Activated T-helper 1 cell treated with anti-CD3 and anti-CD28 coated beads, Interleukin-2, amount 50 U/mL, for 16 hours (primary cell): Measurements from ENCODE around the gene SLC39A7.

Experiments
- DNase-seq, 2 donors: peaks; one replicate each; pipeline ENCODE4 v3.0.0-alpha.2; 2020; ENCODE audit warnings: low read depth in 1 of 2, low spot score in 1 of 2

The SLC39A7 gene, protein sequence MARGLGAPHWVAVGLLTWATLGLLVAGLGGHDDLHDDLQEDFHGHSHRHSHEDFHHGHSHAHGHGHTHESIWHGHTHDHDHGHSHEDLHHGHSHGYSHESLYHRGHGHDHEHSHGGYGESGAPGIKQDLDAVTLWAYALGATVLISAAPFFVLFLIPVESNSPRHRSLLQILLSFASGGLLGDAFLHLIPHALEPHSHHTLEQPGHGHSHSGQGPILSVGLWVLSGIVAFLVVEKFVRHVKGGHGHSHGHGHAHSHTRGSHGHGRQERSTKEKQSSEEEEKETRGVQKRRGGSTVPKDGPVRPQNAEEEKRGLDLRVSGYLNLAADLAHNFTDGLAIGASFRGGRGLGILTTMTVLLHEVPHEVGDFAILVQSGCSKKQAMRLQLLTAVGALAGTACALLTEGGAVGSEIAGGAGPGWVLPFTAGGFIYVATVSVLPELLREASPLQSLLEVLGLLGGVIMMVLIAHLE

DNA sequence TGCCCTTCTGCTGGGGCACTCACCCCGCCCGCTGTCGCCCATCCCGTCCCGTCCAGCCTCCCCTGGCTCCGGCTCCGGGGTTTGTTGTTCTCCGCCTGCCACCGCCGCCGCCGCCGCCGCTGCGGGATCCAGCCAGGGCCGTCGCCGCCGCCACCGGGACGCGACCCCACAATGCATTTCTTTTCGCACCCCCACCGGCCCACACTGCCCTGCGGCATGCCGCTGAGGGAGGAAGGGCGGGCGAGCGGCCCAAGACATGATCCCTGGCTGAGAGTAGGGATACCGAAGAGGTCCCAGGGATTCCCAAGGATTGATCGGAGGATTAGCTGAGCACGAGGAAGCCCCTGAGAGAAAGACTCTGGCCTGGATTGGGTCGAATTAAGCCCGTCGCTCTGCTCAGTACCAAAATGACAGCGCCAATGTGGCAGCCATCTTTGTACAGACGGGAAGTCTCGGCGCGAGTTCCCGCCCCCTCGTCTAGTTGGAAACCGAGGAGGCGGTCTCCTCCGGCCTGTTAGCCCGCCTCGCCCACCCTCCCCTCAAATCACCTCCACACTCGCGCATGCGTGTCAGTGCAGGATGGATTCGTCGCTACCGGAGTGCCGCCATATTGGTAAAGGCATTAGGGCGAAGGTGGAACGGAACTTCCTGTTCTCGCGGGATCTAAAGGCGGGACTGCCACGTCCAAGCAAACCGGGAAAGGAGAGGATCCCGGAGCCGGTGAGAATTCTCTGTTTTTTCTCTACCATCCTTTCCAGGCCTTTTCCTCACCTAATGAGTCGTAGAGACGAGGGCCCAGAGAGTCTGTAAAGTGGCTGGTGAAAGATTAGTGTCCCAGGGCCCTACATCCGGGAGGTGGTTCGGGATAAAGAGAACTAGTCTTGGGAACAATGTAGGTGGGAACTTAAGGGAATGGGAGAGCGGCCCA, at the start of gene SLC39A7, which contains the start of gene RXRB:
SLC39A7 (plus strand) TSS at position 649 of the 928 bp plus-strand sequence. CDS start 379 bp downstream, outside the sequence.
RXRB (minus strand) TSS at position 447 of the 928 bp plus-strand sequence; CDS start at position 258, 189 bp downstream.
- DNase-seq, result peak; percentile 98

DNA sequence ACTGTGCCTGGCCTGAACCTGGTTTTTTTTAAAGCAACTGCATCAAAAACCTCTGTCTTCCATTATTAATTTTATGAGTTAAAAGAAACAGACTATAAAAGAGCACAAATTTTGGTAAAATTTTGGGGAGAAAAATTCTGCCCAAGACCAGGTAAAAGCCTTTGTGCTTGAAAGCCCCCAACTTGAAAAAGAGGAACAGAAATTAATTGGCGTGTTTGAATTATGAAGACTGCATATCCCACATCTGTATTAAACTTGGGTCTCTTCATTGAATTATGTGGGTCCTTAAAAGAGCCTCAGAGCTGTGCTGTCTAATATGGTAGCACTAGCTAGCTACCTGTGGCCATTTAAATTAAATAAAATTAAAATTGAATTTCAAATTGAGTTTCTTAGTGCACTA, 49.6 kb upstream of the SLC39A7 start:
- DNase-seq, result no peak

DNA sequence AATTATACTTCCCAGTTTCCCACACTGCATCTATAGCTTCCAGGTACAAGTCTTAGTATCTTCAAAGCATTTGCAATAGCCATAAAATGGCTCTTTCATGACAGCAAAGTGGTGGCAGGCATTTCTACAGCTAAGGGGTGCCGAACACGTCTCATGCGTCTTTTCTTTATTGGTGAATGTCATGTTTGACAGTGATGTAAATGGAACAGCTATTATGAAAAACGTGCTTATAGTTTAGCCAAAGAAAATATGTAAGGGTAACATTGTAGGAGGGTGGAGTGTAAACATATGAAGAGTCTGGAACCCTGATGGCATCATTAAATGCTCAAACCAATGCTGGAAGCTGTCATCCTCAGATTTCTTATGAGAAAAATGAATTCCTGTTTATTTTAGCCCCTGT, 46.3 kb upstream of the SLC39A7 start:
- no peak for DNase-seq

DNA sequence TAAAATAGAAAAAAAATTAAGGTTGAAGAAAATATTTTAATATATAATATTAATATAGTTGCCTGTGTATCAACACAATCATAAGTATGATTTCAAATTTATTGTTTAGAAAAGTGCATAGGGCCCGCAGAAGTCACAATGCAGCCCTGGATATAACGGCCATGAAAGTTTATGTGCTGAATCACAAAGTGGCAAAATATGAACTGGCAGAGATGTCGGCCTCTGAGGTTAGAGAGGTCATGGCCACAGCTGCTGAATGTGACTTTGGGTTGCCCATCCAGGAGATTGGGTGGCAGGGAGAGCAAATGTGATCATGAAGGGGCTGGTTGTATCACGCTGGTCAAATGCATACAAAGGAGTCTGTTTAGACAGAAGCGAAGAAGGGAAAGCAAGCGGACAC, 44.1 kb upstream of the SLC39A7 start:
- DNase-seq, result no peak

DNA sequence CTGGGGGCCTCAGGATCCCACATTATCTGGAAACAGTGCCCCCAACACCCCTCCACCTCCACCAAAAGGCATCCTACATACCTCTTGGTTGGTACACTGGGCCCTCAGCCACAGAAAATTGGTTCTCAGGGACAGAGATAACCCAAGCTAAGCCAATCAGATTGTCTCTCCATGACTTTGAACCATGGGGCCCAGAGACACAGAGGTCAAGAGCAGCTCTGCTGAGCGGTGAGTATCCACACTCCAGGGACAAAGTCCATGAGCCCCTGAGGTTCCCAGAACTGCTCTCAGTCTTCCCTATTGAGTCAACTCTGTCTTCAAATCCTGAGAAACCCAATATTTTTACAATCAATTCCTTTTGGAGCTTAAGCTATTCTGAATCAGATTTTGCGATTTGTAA, 43.7 kb upstream of the SLC39A7 start:
- no peak for DNase-seq

DNA sequence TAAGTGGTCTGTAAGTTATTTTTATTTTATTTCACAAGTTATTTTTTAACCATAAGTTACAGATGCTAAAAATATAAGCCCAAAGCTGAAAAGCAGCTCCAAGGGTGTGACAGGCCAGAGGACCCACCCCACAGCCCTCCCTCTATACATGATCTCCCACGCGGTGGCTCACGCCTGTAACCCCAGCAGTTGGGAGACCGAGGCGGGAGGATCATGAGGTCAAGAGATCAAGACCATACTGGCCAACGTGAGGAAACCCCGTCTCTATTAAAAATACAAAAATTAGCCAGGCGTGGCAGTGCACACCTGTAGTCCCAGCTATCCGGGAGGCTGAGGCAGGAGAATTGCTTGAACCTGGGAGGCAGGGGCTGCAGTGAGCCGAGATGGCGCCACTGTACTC, 40.6 kb upstream of the SLC39A7 start:
- no peak for DNase-seq

DNA sequence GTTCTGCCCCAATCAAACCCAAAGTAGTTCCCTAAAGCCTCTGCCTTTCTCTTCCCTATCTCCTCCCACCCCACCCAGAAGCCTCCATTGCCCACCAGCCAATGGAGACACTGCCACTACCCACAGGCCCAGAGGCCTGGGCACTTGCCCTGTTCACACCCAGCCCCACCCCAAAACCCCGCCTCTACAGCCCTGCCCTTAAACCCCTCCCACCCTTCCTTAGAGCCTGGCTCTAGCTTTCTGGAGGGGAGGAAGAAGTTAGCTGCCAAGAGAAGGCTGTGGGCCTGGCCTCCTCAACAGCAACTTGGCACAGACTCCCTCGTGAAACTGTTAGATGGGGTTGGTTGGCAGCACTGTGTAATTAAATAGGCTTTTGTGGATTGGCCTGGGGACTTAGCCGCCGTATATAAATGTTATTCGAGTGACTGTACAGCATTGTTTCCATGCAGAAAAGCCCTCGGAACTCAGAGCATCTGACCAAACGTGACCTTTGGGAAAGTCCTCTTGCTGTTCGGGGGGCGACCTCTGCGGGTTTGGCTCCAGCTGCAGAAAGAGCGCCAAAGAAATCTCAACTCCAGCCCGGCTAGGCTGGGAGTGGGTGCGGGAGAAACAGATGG, 39.8 kb upstream of the SLC39A7 start:
- DNase-seq, result no peak

DNA sequence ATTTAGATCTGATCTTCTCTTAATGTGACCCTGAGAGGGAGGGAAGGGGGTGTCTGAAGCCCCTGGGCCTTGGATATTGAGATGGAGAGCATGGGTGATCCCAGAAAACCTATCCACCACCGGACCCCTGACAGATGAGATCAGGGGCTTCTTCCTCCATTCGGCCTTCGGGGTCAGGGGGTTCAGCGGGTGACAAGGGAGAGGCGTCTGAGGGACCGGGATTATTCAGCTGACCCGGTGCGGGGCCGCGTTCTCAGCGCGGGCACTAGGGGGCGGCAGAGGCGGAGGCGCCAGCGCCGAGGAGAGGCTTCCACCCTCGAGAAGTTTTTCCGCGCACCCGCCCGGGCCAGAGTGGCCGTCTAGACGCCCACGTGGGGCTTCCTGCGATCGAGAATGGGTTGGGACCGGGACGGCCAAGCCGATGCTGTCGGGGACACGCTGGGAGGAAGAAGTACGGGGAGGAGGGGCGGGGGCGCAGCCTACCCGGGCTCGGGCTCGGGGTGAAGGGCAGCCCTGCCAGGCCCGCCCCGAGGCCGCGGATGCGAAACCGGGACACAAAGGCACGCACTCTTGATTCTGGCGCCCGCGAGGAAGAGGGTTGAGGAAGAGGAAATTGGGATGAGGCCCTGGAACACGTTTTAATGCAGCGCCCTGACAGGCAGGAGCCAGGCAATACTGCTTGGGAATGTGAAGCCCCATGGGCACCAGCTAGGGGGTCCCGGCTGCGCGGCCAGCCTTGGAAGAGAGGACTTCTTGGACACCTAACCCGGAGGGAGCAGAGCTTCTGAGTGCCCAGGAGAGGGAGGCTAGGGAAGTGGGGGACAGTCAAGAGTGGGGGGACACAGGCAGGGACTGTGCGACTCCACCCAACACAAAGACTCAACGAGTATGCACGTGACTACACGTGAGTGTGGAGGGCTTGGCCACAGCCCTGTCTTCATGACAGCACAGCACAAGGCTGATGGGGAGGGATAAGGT, 39.0 kb upstream of the SLC39A7 start:
- peak; percentile 68 to 72 for DNase-seq

DNA sequence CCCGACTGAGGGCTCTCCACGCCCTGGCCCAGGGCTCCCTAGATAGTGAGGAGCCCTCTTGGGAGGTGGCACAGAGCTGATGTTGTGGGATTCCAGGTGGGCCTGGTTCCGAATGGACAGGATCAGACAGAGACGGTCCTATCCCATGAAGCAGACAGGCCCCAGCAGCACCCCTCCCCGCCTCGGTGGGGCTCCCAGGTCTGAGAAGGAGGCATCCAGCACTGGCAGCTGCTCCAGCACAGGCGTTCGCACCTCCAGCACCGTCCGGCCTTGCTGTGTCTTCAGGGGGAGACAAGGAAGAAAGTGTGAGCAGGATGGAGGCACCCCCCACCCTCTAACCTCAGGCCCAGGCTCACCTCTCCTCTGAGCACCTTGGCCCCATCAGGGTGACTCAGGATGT, 37.1 kb upstream of the SLC39A7 start:
- no peak for DNase-seq

DNA sequence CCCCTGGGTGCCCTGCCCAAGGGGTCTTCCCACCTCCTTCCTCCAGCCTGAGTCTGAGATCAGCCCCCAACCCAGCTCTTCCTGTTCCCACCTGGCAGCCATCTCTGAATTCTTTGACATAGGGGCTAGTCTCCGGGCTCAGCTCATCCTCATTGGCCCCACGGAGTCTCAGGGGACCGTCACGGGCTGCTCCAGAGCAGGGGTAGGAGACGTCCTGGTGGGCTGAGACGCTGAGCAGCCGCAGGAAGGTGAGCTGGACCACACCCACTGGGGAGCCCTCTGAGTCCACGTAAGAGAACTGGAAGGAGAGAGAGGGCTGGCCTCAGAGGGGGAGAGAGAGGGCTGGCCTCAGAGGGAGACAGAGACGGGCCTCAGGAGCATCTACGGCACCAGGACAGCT, 36.5 kb upstream of the SLC39A7 start:
- no peak for DNase-seq

DNA sequence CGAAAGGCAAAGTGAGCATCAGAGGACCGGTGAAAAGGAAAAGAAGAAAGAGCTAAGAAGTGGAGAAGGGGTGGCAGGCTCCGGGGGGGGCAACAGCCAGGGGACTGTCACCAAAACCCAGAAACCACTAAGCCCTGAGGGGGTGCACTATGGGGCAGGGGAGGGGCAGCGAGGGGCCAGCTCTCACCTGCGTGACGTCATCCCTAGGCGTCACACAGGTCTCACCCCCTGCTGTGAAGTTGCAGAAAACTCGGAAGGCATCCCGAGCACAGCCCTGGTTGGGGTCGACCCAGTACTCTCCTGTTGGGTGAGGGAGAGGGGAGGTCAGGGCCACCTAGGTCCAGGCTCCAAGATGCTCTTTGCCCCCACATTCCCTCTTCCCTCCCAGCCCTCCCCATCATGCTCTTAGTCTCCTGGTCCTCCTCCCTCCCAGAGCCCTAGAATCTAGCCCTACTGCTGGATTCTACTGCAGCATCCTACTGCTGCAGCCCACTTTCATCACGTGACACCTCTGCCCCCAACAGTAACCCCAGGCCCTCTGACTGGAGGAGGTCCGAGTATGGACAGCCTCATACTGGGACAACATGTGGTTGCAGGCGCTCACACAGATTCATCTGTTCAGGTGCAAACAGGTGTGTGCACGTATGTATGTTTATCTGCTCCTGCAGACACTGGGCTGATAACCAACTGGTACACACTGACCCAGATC, 35.8 kb upstream of the SLC39A7 start:
- DNase-seq, result no peak

DNA sequence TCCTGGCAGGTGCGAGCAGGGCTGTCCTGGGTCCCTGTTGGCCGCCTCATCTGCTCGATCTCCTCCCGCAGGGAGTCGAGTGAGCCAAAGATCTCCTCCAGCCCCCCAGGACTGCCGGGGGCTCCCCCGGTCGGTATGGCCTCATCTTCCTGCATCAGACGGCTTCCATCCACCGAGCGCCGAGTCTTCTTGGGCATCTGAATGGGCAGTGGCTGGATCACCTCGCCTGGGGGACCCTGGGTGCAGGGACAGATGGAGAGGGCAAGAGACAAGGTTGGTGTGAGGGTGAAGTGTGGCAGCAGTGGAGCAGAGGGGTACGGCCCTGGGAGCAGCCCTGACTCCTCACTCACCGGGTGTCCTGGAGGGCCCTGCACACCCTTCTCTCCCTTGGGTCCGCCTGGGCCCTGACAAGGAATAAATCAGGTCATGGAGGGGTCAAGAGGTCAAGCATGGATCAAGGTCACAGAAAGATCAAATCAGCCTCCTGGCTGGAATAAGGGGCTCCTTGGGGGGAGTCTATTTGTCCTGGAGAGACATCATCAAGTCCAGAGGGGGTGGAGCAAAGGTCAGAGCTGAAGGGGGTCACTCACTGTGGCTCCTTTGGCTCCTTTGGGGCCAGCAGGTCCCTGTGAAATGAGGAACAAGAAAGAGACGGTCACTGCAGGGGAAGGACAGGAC, 34.9 kb upstream of the SLC39A7 start:
- no peak for DNase-seq

DNA sequence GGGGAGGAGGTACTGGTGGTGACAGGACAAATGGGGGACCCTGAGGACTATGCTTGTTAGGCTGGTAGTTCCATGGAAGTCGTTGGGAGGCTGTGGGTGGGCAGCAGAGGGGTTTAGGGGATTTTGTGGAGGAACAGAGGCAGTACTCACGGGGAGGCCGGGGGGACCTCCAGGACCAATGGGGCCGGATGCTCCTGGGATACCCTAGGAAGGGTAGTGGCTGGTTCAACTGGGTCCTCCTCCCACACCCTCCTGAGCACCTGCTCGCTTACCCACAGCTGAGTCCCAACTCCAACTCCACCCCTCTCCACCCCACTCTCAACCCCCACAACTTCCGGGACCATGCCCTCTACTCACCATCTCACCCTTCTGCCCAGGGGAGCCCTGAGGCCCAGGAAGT, 34.3 kb upstream of the SLC39A7 start:
- no peak for DNase-seq

DNA sequence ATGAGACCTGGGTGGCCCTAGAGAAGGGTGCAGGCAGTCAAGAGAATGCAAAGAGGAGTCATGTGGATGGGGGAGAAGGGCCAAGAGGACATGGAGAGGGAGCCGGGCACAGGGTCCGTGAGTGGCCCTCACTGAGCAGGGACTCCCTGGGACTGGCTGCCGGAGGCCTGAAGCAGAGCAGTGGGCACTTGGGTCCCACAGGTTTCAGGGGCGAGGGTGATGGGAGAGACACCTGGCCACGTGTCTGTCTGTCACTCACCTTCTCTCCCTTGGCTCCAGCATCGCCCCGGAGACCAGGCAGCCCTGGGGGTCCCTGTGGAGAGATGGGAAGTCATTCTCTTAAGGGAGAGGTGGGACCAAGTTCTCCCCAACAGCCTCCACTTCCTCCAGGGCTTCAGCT, 33.9 kb upstream of the SLC39A7 start:
- no peak for DNase-seq

DNA sequence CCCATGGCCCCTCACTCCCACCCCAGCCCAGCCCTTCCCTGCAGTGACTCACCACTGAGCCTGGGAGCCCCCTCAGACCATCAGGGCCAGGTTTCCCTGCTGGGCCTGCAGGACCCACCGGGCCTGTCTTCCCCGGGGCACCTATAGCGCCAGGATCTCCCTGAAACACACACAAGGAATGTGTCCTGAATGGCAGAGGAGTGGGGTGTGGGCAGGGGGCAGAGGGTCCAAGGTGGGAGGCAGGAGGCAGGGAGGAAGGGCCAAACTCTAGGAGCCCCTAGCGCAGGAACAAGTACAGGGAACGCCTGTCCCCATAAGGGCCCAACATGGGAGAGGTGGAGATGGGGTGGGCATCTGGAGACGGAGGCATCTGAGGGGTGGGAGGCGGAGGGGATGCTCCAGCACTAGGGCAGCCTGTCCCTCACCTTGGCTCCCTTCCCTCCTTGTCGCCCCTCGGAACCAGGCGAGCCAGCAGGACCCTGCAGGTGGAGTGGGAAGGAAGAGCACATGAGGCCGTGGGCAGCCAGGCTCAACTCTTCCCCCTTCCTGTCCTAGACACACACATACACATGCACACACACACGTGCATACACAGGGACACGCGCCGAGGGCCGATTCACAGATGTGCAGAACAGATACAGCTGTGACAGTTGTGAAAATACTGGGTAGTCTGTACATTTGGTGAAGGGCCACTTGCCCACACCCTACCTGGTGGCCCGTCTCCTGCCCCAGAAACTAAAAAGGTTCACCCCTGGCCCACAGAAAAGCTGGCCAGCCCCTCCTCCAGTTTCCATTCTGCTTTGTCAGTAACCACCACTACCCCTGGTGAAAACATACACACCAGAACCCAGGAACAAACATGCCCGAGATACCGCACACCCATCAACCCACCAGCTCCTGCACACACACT, 33.0 kb upstream of the SLC39A7 start:
- no peak for DNase-seq

DNA sequence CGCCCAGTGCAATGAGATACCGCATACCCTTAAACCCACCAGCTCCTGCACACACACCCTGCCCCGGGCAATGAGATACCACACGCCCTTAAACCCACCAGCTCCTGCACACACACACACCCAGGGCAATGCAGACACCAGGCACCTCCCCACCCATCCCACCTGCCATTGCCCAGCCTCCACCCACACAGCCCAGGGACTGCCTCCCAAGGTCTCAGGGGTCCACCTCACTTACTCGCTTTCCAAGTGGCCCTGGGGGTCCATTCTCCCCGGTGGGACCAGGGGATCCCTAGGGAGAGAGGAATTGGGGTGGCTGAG, 32.4 kb upstream of the SLC39A7 start:
- DNase-seq, result no peak

DNA sequence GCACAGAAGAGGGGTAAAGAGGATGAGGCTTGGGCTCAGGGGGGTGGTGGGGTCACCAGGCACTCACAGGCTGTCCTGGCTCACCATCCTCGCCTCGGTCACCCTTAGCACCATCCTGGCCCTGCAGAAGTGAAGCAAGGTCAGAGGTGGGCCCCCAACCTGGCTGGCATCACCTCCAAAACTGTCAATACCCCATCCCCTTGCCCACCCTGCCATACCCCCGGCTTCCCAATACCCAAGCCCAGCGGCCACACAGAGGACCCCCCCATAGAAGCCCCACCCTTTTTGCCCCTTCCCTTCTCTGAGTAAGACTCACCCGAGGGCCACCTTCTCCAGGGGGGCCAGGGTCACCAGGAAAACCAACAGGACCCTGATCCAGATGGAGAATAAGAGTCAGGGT, 32.0 kb upstream of the SLC39A7 start:
- no peak for DNase-seq
